Suppressor macrophage treated with lipopolysaccharide for 1 hour (primary cell): Measurements from ENCODE around the gene GPC5.
"Not testable (repeated sequence)": the region's sequence is repeated elsewhere in the genome, so short reads cannot be mapped to it uniquely, and the experiment has no call there.

Experiments
- DNase-seq, 3 donors: peaks; one replicate each; pipeline ENCODE4 v3.0.0-alpha.2; 2020 to 2022

GPC5 gene

GRCh38 chr13:91659256-91660075 is 261.0 kb downstream of the GPC5 start:
- DNase-seq = no peak

DNA sequence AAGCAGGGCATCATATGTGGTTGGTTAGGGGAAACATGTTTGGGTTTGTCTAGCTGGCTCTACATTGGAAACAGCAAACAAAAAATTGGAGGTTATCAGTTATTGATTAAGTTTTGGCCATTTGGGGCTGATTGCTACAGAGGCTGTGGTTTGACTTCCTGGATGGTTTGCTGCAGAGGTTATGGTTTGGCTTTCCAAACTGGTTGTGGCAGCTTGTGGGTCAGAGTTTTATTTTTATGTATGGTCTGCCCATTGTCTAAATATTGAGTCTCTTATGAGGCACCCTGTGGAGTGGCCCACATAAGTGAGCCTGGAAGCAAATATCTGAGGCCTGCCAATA is 261.6 kb downstream of the GPC5 start:
- no peak for DNase-seq

- no peak for DNase-seq
These were observed 263.5 kb downstream of the GPC5 start for GRCh38 chr13:91661692-91662490.

DNA sequence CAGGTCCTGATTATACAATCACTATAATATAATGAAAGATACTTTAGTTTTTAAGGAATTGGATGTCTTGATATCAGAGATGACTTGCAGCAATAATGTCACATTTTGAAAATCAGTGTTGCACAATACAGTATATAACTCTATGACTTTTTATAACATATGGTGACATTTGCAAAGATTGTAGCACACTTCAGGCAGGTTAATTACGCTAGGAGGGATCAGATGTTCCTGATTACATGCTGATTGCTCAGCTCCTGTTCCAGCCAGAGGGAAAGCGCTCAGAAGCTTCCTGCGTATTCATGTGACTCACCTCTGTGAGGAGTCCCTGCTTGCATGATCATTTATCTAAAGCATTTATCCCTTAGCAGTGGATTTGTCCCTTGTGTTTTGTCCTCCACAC is 265.6 kb downstream of the GPC5 start:
- no peak for DNase-seq

DNA sequence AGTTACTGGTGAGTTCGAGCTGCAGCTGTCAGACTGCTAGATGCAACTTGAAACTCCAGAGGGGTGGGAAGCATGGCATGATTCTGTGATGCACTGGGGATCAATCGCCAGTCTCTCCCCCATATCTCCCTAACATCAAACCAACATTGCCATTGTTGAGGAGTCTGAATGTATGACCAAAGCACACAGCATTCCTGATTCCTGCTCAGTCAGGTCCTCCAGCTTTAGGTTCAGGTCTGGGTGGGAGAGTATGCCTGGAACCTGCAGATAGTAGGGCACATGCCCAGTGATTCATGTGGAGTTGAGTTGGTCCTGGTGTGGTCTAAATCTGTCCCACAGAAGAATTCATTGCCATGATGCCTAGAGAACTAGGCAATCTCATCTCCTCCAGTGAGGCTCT is 269.1 kb downstream of the GPC5 start:
- DNase-seq = no peak

GRCh38 chr13:91668866-91669495 is 270.6 kb downstream of the GPC5 start:
- no peak for DNase-seq

GRCh38 chr13:91674347-91674746 is 275.9 kb downstream of the GPC5 start:
- not testable (repeated sequence) for DNase-seq

DNA sequence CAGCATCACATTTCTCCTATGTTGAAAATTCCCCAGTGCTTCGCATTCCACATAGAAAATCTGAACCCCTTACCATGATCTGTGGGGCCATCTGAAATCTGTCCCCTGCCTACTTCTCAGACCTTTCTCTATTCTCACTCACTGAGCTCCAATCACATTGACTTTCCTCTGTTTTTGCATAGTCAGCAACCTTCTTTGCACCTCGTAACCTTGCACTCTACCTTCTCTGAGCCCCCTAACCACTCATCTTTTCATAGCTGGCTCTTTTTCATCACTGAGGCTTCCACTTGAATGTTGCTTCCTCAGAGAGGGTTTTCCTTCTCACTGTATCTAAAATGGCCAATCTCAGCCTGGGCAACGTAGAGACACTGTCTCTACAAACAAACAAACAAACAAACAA is 286.3 kb downstream of the GPC5 start:
- no peak for DNase-seq

DNA sequence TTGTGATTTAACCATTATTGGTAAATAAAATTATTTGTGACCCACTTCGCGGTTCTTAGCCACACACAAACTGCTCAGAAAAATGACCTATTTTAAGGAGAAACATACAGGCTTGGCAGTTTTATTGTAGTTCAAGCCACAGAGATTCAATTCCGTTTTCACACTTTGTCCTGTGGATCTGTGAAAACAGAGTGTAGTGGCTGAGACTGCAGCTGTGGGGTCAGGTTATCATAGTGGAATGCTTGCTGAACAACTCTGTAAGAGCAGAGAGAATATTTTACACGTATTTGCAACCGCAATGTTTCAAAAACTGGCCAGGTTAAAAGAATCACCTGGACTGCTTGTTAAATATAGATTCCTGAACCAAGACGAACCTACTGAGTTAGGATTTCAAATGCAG is 292.5 kb downstream of the GPC5 start:
- DNase-seq = no peak

DNA sequence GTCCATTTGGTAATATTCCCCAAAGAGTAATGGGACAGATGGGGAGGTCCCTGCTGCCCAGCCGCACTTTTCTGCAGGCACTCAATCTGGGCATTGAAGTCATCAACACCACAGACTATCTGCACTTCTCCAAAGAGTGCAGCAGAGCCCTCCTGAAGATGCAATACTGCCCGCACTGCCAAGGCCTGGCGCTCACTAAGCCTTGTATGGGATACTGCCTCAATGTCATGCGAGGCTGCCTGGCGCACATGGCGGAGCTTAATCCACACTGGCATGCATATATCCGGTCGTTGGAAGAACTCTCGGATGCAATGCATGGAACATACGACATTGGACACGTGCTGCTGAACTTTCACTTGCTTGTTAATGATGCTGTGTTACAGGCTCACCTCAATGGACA is 295.0 kb downstream of the GPC5 start:
- DNase-seq = no peak

DNA sequence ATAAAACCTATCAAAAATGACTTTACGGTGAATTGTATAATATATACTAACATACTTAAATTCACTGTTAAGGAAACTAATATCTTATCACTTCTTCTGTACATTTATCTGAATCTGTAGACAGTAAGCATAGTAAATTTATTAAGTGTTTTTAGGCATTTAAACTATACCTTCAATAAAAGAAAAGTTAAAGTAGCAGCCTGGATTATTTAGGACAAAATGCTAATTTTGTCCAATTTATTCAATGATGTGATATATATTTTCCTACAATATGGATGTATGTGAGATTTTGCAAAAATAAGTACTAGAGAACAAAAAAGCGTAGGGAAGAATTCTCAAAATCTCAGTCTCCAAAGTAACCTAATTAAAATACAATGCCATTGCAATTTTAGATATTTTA is 299.9 kb downstream of the GPC5 start:
- no peak for DNase-seq

DNA sequence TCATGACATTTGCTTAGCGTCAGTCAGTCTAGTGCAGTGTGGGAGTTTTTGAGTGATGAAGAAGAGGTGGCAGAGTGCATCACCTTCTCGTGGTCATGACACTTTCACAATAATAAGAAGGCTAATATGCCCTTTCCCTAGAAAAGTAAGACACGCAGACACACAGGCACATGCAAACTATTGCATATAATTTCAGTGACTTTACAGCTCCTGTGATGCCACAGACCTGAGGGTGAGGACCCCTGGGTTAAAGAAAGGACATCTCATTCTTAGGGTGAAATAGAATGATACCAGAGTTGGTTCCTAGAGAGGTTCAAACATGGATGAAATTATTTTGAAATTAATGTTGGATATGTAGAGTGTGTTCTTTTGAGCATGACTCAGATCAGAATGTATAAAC is 300.3 kb downstream of the GPC5 start:
- DNase-seq = no peak

- DNase-seq = no peak
These were observed 301.4 kb downstream of the GPC5 start for GRCh38 chr13:91699863-91700262.

GRCh38 chr13:91701975-91702374 is 303.6 kb downstream of the GPC5 start:
- no peak for DNase-seq

GRCh38 chr13:91702411-91702810 is 304.0 kb downstream of the GPC5 start:
- no peak for DNase-seq

GRCh38 chr13:91704398-91704797 is 306.0 kb downstream of the GPC5 start:
- DNase-seq = no peak

DNA sequence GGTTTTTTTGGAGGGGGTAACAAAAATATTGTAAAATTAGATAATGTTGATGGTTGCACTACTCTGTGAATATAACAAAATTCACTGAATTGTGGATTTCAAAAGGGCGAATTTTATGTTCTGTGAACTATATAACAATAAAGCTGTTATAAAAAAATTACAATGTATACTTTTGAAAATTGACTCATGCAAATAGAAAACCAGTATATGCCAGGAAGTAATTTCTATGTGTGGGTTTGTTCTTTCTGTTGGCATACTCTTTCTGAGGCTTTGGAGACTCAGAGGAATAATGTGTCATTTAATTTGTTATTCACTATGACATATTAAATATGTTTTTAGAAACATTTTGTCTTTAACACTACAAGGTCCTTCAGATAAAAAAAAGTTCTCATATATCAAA is 310.1 kb downstream of the GPC5 start:
- DNase-seq = no peak

- DNase-seq = no peak
These were observed 310.8 kb downstream of the GPC5 start for GRCh38 chr13:91709180-91709579.

GRCh38 chr13:91710733-91711132 is 312.3 kb downstream of the GPC5 start:
- no peak for DNase-seq

DNA sequence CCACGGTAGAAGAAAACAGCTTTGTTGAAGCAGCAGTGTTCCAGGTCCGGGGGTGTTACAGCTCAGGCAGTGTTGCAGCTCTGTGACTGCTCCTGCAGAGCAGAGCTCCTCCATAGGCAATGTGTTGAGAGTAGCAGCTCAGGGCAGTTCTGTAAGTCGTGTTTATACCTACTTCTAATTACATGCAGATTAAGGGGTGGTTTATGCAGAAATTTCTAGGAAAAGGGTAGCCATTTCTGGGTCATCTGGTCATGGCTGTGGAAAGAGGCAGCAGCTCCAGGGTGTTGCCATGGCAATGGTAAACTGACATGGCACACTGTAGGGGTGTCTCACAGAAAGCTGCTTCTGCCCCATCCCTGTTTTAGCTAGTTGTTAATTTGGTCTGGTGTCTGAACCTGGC is 316.4 kb downstream of the GPC5 start:
- no peak for DNase-seq

DNA sequence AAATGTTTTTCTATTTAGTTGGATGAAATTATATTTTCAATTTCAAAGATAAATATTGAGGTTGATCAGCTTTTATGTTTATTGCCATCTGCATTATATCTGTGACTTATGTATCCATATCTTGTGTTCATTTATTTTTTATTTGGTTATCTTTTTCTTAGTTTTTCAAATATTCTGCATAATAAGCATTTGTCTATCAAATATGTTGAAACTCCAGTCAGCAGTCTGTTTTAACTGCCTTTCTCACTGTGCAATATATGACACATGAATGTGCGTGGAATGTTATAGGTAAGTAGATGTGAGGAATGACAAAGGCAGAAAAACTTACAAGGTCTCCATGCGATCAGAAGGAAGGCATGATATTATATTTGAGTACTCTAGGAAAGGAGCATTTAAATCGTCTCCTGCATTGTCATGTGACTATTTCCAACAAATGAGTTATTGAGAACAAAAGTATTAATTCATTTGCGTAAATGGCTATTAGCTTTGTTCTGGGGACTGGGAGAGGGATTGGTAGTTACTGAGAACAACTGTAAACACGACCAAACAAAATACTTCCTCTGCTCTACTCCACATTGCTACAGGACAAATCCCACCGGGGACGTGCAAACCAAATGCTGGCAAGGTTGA is 318.1 kb downstream of the GPC5 start:
- DNase-seq = no peak

GRCh38 chr13:91719033-91719432 is 320.6 kb downstream of the GPC5 start:
- no peak for DNase-seq

- DNase-seq = peak in 1 of 3 donors; percentile 1
These were observed 323.0 kb downstream of the GPC5 start for GRCh38 chr13:91721413-91721812.
